GM21576 (cell line): ENCODE data around the gene KIF20B.
A peak's percentile ranks its signal among the peaks of the same experiment; 100 is the strongest.

Experiments
- ATAC-seq: cut with Tn5 transposase; IDR thresholded peaks from one replicate; pipeline ENCODE4 v1.9.1; 2021; ENCODE audit warnings: mild to moderate bottlenecking, moderate library complexity; ENCODE audit not compliant: unreplicated experiment

Gene KIF20B

GRCh38 chr10:89701242-89702120, at the start of gene KIF20B:
Gene KIF20B, plus strand, starts transcription at chr10:89701590. Its CDS starts 3,705 bp downstream, at chr10:89705295.
- ATAC-seq, result peak; percentile 97

- peak; percentile 46 for ATAC-seq
Measured at GRCh38 chr10:89651916-89652573, 49.3 kb upstream of the KIF20B start.

- no peak for ATAC-seq
Measured at GRCh38 chr10:89652806-89653370, 48.5 kb upstream of the KIF20B start.

GRCh38 chr10:89653410-89653869, 48.0 kb upstream of the KIF20B start:
- ATAC-seq, result peak; percentile 70

- no peak for ATAC-seq
Measured at GRCh38 chr10:89655722-89656121, 45.7 kb upstream of the KIF20B start.

GRCh38 chr10:89657302-89657701, 44.1 kb upstream of the KIF20B start:
- no peak for ATAC-seq

- no peak for ATAC-seq
Measured at GRCh38 chr10:89659143-89660131, 42.0 kb upstream of the KIF20B start.

- no peak for ATAC-seq
Measured at GRCh38 chr10:89662596-89662995, 38.8 kb upstream of the KIF20B start.

- no peak for ATAC-seq
Measured at GRCh38 chr10:89663144-89663543, 38.2 kb upstream of the KIF20B start.

GRCh38 chr10:89664203-89664602, 37.2 kb upstream of the KIF20B start:
- ATAC-seq, result no peak

- no peak for ATAC-seq
Measured at GRCh38 chr10:89665302-89665701, 36.1 kb upstream of the KIF20B start.

- no peak for ATAC-seq
Measured at GRCh38 chr10:89666138-89666537, 35.3 kb upstream of the KIF20B start.

- no peak for ATAC-seq
Measured at GRCh38 chr10:89668386-89669071, 32.9 kb upstream of the KIF20B start.

GRCh38 chr10:89669985-89670384, 31.4 kb upstream of the KIF20B start:
- ATAC-seq, result no peak

- ATAC-seq, result no peak
Measured at GRCh38 chr10:89670926-89671325, 30.5 kb upstream of the KIF20B start.

GRCh38 chr10:89677341-89677740, 24.0 kb upstream of the KIF20B start:
- no peak for ATAC-seq

- no peak for ATAC-seq
Measured at GRCh38 chr10:89679986-89680385, 21.4 kb upstream of the KIF20B start.

GRCh38 chr10:89683883-89684282, 17.5 kb upstream of the KIF20B start:
- ATAC-seq, result no peak

- no peak for ATAC-seq
Measured at GRCh38 chr10:89684604-89685003, 16.8 kb upstream of the KIF20B start.

- ATAC-seq, result no peak
Measured at GRCh38 chr10:89685936-89686335, 15.5 kb upstream of the KIF20B start.
